ENCODE measurements around the gene HIPK2. TPM values are rescaled to one million over a fixed set of nuclear protein-coding genes. Genes with fewer than 3 reads are reported as not detected.

Gene HIPK2
- total and polyA plus RNA-seq, 2 of the 4 experiments (the other 2 are of a cell fraction): 22.0 to 27.1 TPM

- Histone ChIP-seq H4K20me1 (ENCODE audit: insufficient read depth, low read length) (peaks cover 74% of the 10 kb centered on the region), H3K4ac (ENCODE audit: low read depth, low read length) (peak overlapping the region; percentile 64)
- 100% methylated on average over 1 of the region's 2 CpGs; no CpG with 5 or more reads in 1 of the 2 experiments for WGBS, 2 experiments (ENCODE audit: extremely low coverage in 2 of 2, insufficient read length in 1 of 2)
Observed at GRCh38 chr7:139647814-139648390, 129.9 kb downstream of the HIPK2 start.

More at GRCh38 chr7:139647814-139648390, 129.9 kb downstream of the HIPK2 start:
- POLR2A ChIA-PET (ENCODE audit: unreplicated experiment): interaction anchor here (0.9 to 1.0 kb wide), 2 partner anchors 14 to 33 kb away, joined by 3 to 4 read pairs; no protein-coding TSS in a partner anchor
- CTCF ChIA-PET: interaction anchor here (1.0 to 2.5 kb wide), 6 partner anchors 16 to 358 kb away, joined by 3 to 17 read pairs (median 3); no protein-coding TSS in a partner anchor
- no peak for TF ChIP-seq RCOR1 (IDR thresholded peaks at IDR 0.05; ENCODE audit: insufficient replicate concordance, low read length)
- TF ChIP-seq MAFK (IDR thresholded peaks at IDR 0.05; ENCODE audit: low read depth, low read length): no peak
- no peak for TF ChIP-seq POLR2A (IDR thresholded peaks at IDR 0.05; ENCODE audit: low read depth, low read length)
- no peak for TF ChIP-seq ELK1 (IDR thresholded peaks at IDR 0.05; ENCODE audit: borderline replicate concordance, low read depth, low read length)
- no peak for TF ChIP-seq RFX5 (IDR thresholded peaks at IDR 0.05; ENCODE audit: low read depth, low read length)
- no peak for TF ChIP-seq CEBPB (IDR thresholded peaks at IDR 0.05; ENCODE audit: low read depth, low read length)
- TF ChIP-seq MXI1 (IDR thresholded peaks at IDR 0.05; ENCODE audit: borderline replicate concordance, low read depth, low read length): no peak
- no peak for TF ChIP-seq SMC3 (IDR thresholded peaks at IDR 0.05; ENCODE audit: low read depth, low read length)
- no peak for TF ChIP-seq FOS (IDR thresholded peaks at IDR 0.05; ENCODE audit: low read depth, low read length)
- no peak for TF ChIP-seq RAD21 (IDR thresholded peaks at IDR 0.05; ENCODE audit: low read length)
- TF ChIP-seq USF2 (IDR thresholded peaks at IDR 0.05; ENCODE audit: low read depth, low read length): no peak
- TF ChIP-seq BHLHE40 (IDR thresholded peaks at IDR 0.05; ENCODE audit: low read depth, low read length): no peak
- TF ChIP-seq MAZ (IDR thresholded peaks at IDR 0.05; ENCODE audit: borderline replicate concordance, low read depth, low read length): no peak
- peak; percentile 39 for DNase-seq
- H2AK9ac ChIP-seq (replicated peaks; ENCODE audit: low read depth, low read length, poor library complexity): no peak overlapping the region
- peak overlapping the region; percentile 18 for H2AFZ ChIP-seq (replicated peaks; ENCODE audit: low read length, poor library complexity)
- peak overlapping the region in 1 of 2 experiments; percentile 31; a peak in 1 of 4 replicates for H4K8ac ChIP-seq (ENCODE audit: low read depth in 2 of 2, low read length in 2 of 2)
- peak overlapping the region; percentile 9; the same call in 1 of the 2 replicates for H4K5ac ChIP-seq (ENCODE audit: low read depth, low read length)
- H2BK15ac ChIP-seq (ENCODE audit: low read depth, low read length): peak overlapping the region; percentile 15; the same call in 1 of the 3 replicates
- peak overlapping the region; percentile 33 for H2BK120ac ChIP-seq (ENCODE audit: low read depth, low read length)
- H3K9ac ChIP-seq (ENCODE audit: low read depth, low read length): no peak overlapping the region
- H3K18ac ChIP-seq (ENCODE audit: low read depth, low read length): no peak overlapping the region
- 0 out of 2 replicates have a peak overlapping the region, but pooled peaks have one; percentile 50 for H2AK5ac ChIP-seq (ENCODE audit: low read depth, low read length)
- no peak overlapping the region for H3K27ac ChIP-seq (ENCODE audit: insufficient read depth, low read length)
- H3K36me3 ChIP-seq (ENCODE audit: control insufficient read depth, insufficient read depth, low read length): peaks cover 36% of the 10 kb centered on the region
- no peak overlapping the region for H3K4me2 ChIP-seq (ENCODE audit: low read depth, low read length)
- H3K27me3 ChIP-seq (ENCODE audit: control insufficient read depth, insufficient read depth, low read length): no peaks in the 10 kb centered on the region
- peak overlapping the region; percentile 26; the same call in 1 of the 2 replicates for H2BK20ac ChIP-seq (ENCODE audit: low read depth, low read length)
- peak overlapping the region; percentile 22; the same call in 1 of the 2 replicates for H4K91ac ChIP-seq (ENCODE audit: insufficient read depth, low read depth, low read length)
- BruUV-seq (replicated peaks): no TSS peak
- no peaks in the 10 kb centered on the region for H3K9me3 ChIP-seq (ENCODE audit: control insufficient read depth, insufficient read depth, low read length)
- peaks cover 20% of the 10 kb centered on the region for H3K4me1 ChIP-seq (ENCODE audit: control insufficient read depth, insufficient read depth, low read length)
- H3K23ac ChIP-seq (ENCODE audit: low read depth, low read length): 0 out of 2 replicates have a peak overlapping the region, but pooled peaks have one; percentile 52
- intact Hi-C loops (cut with micrococcal nuclease) (no loop called here), dilution Hi-C loops (cut with HindIII; ENCODE audit: low sequenced_read_pairs, unreplicated experiment) (no loop called here), in situ Hi-C loops (cut with MboI; ENCODE audit: low sequenced_read_pairs) (loop anchor here (10.0 kb wide), 2 partner anchors 127 to 357 kb away; partner anchors contain the start of gene HIPK2)
- no peak overlapping the region for H3K4me3 ChIP-seq (ENCODE audit: insufficient read depth, low read depth, low read length)
- peak overlapping the region; percentile 4; the same call in 1 of the 2 replicates for H3K14ac ChIP-seq (replicated peaks; ENCODE audit: low read depth, low read length)
- no peak overlapping the region for H3K56ac ChIP-seq (ENCODE audit: extremely low read depth, insufficient read depth, low read length)
- H3K9me1 ChIP-seq (ENCODE audit: insufficient read depth, low read length): peaks cover 27% of the 10 kb centered on the region
- peak overlapping the region; percentile 20 for H2BK5ac ChIP-seq (ENCODE audit: low read depth, low read length, poor library complexity, severe bottlenecking)
- no peak for ATAC-seq (ENCODE audit: low read depth)
- peaks cover 47 to 94% of the 10 kb centered on the region in 2 experiments for H3K79me1 ChIP-seq (ENCODE audit: low read depth in 1 of 2, low read length in 2 of 2)

Measured in IMR-90 (cell line).